Upper lobe of right lung (tissue), 1 donor: ENCODE measurements around the gene EPB42. TPM values are rescaled to one million over a fixed set of nuclear protein-coding genes. Genes with fewer than 3 reads are reported as not detected.
A peak's percentile ranks its signal among the peaks of the same experiment; 100 is the strongest.

Experiments
- ATAC-seq: fragments of 200-7000 bp; cut with Tn5 transposase; one replicate; pipeline ENCODE4 v1.9.1; 2020; ENCODE audit warnings: mild to moderate bottlenecking, moderate library complexity
- DNase-seq: peaks from one replicate; pipeline ENCODE4 v3.0.0-alpha.2; 2020
- H3K27ac ChIP-seq: fragments of 200-600 bp; one replicate; pipeline ENCODE4 v1.8.0; 2022
- H3K27me3 ChIP-seq: fragments of 200-600 bp; one replicate; pipeline ENCODE4 v1.8.0; 2022; ENCODE audit warnings: mild to moderate bottlenecking
- H3K36me3 ChIP-seq: fragments of 200-600 bp; one replicate; pipeline ENCODE4 v1.8.0; 2022
- H3K4me1 ChIP-seq: fragments of 200-600 bp; one replicate; pipeline ENCODE4 v1.8.0; 2022
- H3K4me3 ChIP-seq: fragments of 200-600 bp; one replicate; pipeline ENCODE4 v1.8.0; 2022; ENCODE audit warnings: mild to moderate bottlenecking
- H3K9me3 ChIP-seq: fragments of 200-600 bp; one replicate; pipeline ENCODE4 v1.8.0; 2022
- CTCF ChIP-seq: fragments of 200-600 bp; IDR thresholded peaks from one replicate; pipeline ENCODE4 v1.8.0; 2022; ENCODE audit warnings: antibody characterized with exemption
- intact Hi-C: fragments of 100-400 bp; cut with DNase I; formaldehyde crosslinking; loops from one replicate; pipeline ENCODE4 v1.11.0; 2022
- total RNA-seq: library from RNA; stranded (reverse); fragmentation: NEBNext Ultra II Directional; extraction: Animal tissue kit (Norgen Biotek cat#: 25700); gene quantifications from one replicate; pipeline ENCODE4 v1.2.1, GENCODE V29; 2021
- donor health status: DM: no; HTN: yes; CAD: no; lungs with severe emphysema.

EPB42 gene
- total RNA-seq, 1 donor from 2014 or later = not detected

- TF ChIP-seq CTCF = no peak
- no peaks in the 10 kb centered on the region for H3K4me1 ChIP-seq
- H3K36me3 ChIP-seq = no peaks in the 10 kb centered on the region
- ATAC-seq (no peak), DNase-seq (no peak)
- intact Hi-C loops = no loop called here
- no peak overlapping the region for H3K4me3 ChIP-seq
- no peaks in the 10 kb centered on the region for H3K27me3 ChIP-seq
- H3K9me3 ChIP-seq = no peaks in the 10 kb centered on the region
- H3K27ac ChIP-seq = no peak overlapping the region
Measured at GRCh38 chr15:43221422-43221821, 604 bp upstream of the EPB42 start.

GRCh38 chr15:43219929-43220928 lies 589 bp downstream of the EPB42 start:
- Histone ChIP-seq H3K4me1 (no peaks in the 10 kb centered on the region), H3K36me3 (no peaks in the 10 kb centered on the region), H3K4me3 (no peak overlapping the region), H3K27ac (no peak overlapping the region), H3K27me3 (no peaks in the 10 kb centered on the region), H3K9me3 (no peaks in the 10 kb centered on the region)
- DNase-seq = no peak
- ATAC-seq = no peak
- intact Hi-C loops = no loop called here
- TF ChIP-seq CTCF = no peak

- Histone ChIP-seq H3K9me3 (no peaks in the 10 kb centered on the region), H3K4me1 (no peaks in the 10 kb centered on the region), H3K36me3 (no peaks in the 10 kb centered on the region), H3K27ac (no peak overlapping the region), H3K27me3 (no peaks in the 10 kb centered on the region), H3K4me3 (no peak overlapping the region)
- no peak for ATAC-seq
- intact Hi-C loops = no loop called here
- TF ChIP-seq CTCF = peak; percentile 7
- DNase-seq = no peak
Measured at GRCh38 chr15:43218908-43219706, 1.7 kb downstream of the EPB42 start.

DNA sequence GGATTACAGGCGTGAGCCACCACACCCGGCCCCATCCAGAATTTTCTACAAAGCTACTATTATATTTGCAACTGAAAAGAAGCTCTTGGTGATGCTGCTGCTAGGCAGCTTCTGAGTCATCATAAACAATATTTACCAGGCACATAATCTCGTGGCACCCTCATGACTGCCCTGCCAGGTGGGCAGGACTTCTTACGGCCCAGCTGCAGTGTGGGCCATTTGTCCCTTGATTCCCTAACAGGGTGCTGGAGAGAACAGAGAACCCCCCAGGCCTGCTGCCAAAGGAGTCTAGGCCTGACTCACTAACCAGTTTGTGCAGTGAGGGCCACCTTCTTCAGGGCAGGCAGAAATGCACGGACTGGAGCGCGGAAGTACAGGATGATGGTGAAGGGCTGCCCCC lies 4.9 kb downstream of the EPB42 start:
- DNase-seq (no peak), ATAC-seq (no peak)
- no peaks in the 10 kb centered on the region for H3K4me1 ChIP-seq
- H3K36me3 ChIP-seq = no peaks in the 10 kb centered on the region
- H3K9me3 ChIP-seq = no peaks in the 10 kb centered on the region
- H3K4me3 ChIP-seq = no peak overlapping the region
- H3K27me3 ChIP-seq = no peaks in the 10 kb centered on the region
- no peak overlapping the region for H3K27ac ChIP-seq
- no peak for TF ChIP-seq CTCF
- intact Hi-C loops = no loop called here

GRCh38 chr15:43214592-43215295 lies 6.1 kb downstream of the EPB42 start:
- no peak for TF ChIP-seq CTCF
- ATAC-seq (no peak), DNase-seq (no peak)
- intact Hi-C loops = no loop called here
- Histone ChIP-seq H3K4me3 (no peak overlapping the region), H3K27me3 (no peaks in the 10 kb centered on the region), H3K9me3 (no peaks in the 10 kb centered on the region), H3K27ac (no peak overlapping the region), H3K4me1 (no peaks in the 10 kb centered on the region), H3K36me3 (no peaks in the 10 kb centered on the region)
